Choroid plexus epithelial cell (primary cell): ENCODE measurements around the gene CYTH2.

ENCODE experiments used
- DNase-seq: peaks from one replicate; pipeline ENCODE4 v3.0.0-alpha.2; 2010; ENCODE audit warnings: low read depth
- H3K4me3 ChIP-seq: 2 replicates; pipeline ENCODE4 v1.5.1; 2011; ENCODE audit warnings: low read depth, mild to moderate bottlenecking, control low read depth, low read length, moderate library complexity
- TF ChIP-seq, protein P1 (sequence below): conservative IDR thresholded peaks from 2 replicates; pipeline ENCODE4 v1.5.1; 2011; ENCODE audit warnings: low read depth, mild to moderate bottlenecking, control low read depth, inconsistent platforms, low read length, moderate library complexity

CYTH2 gene

DNA sequence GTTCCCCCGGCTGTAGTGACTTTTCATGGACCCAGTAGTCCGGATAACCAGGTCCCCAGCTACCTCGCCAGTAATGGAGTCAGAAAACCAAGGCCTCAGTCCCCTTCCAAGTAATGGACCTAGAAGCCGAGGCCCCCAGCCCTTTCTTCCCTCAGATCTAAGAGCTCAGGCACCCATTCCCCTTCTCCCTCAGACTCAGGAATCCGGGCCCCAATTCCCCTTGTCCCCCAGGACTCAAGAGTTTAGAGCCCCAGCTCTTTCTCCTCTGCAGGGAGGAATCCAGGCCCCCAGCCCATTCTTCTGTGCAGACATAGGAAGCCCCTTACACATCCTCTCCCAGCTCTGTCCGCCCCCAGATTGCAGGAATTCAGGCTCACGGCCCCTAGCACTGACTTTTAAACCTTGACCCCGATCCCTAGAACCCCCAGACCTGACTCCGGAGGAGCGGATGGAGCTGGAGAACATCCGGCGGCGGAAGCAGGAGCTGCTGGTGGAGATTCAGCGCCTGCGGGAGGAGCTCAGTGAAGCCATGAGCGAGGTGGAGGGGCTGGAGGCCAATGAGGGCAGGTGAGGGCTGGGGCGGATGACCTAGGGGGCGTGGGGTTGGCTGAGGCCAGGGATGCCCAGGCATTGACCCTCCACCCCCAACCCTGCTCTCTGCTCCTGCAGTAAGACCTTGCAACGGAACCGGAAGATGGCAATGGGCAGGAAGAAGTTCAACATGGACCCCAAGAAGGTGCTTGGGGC lies 938 bp downstream of the CYTH2 start:
- TF ChIP-seq, protein P1, sequence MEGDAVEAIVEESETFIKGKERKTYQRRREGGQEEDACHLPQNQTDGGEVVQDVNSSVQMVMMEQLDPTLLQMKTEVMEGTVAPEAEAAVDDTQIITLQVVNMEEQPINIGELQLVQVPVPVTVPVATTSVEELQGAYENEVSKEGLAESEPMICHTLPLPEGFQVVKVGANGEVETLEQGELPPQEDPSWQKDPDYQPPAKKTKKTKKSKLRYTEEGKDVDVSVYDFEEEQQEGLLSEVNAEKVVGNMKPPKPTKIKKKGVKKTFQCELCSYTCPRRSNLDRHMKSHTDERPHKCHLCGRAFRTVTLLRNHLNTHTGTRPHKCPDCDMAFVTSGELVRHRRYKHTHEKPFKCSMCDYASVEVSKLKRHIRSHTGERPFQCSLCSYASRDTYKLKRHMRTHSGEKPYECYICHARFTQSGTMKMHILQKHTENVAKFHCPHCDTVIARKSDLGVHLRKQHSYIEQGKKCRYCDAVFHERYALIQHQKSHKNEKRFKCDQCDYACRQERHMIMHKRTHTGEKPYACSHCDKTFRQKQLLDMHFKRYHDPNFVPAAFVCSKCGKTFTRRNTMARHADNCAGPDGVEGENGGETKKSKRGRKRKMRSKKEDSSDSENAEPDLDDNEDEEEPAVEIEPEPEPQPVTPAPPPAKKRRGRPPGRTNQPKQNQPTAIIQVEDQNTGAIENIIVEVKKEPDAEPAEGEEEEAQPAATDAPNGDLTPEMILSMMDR: no peak
- DNase-seq: no peak
- peak overlapping the region; percentile 93 for H3K4me3 ChIP-seq

DNA sequence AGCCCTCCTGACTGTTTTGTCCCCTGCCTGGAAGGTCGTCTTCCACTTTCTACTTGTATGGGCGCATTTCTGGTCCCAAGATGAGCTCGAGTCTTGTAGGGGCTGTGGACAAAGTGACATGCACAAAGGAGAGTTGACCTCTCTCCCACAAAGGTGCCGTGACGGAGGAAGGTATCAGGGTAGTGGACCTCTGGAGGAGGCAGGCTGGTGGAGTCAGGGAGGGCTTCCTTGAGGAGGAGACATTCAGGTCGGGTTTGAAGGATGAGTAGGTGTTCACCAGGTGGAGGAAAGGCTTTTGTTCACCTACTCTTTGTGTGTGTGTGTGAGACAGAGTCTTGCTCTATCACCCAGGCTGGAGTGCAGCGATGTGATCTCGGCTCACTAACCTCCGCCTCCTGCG lies 1.7 kb downstream of the CYTH2 start:
- TF ChIP-seq, protein P1: no peak
- H3K4me3 ChIP-seq: no peak overlapping the region
- no peak for DNase-seq

- TF ChIP-seq, protein P1: no peak
- H3K4me3 ChIP-seq: no peak overlapping the region
- DNase-seq: no peak
Measured at GRCh38 chr19:48471836-48472235, 2.7 kb downstream of the CYTH2 start.

- DNase-seq: no peak
- TF ChIP-seq, protein P1: no peak
- H3K4me3 ChIP-seq: no peak overlapping the region
Measured at GRCh38 chr19:48473161-48473966, 4.2 kb downstream of the CYTH2 start.

- DNase-seq: no peak
- TF ChIP-seq, protein P1: no peak
- no peak overlapping the region for H3K4me3 ChIP-seq
Measured at GRCh38 chr19:48474084-48474592, 5.0 kb downstream of the CYTH2 start.

- no peak overlapping the region for H3K4me3 ChIP-seq
- DNase-seq: no peak
- TF ChIP-seq, protein P1: no peak
Measured at GRCh38 chr19:48475369-48476068, 6.3 kb downstream of the CYTH2 start.
